Measurements from ENCODE around the gene SNRK.
A peak's percentile ranks its signal among the peaks of the same experiment; 100 is the strongest.

The SNRK gene

DNA sequence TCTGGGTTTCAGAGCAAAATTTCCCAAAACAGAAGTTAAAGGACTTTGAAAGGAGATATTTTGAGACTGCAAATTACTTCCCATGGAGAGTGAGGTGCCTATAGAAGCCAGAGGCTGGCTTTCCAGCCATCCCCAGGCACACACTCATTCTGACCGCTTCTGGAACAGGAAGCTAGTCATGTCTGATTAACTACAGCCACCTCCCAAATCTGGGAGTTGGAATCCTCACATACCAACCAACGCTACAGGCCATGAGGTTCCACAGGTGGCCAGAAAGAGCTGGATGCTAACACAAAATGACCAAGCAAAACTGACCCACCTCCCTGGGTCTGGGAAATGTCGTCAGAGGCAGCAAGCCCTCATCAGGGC lies 87.2 kb downstream of the SNRK start:
- H3K27ac ChIP-seq = no peak overlapping the region

GRCh38 chr3:43378066-43378935 lies 92.0 kb downstream of the SNRK start:
- H3K27ac ChIP-seq = no peak overlapping the region
- TF ChIP-seq CTCF (IDR thresholded peaks at IDR 0.05) (peak; percentile 82), ZFX (IDR thresholded peaks at IDR 0.05; ENCODE audit: borderline replicate concordance) (no peak)

More for the DNA sequence above, 87.2 kb downstream of the SNRK start:
- no peak for TF ChIP-seq ZFX (IDR thresholded peaks at IDR 0.05; ENCODE audit: borderline replicate concordance)
- no peak for TF ChIP-seq CTCF (IDR thresholded peaks at IDR 0.05)

DNA sequence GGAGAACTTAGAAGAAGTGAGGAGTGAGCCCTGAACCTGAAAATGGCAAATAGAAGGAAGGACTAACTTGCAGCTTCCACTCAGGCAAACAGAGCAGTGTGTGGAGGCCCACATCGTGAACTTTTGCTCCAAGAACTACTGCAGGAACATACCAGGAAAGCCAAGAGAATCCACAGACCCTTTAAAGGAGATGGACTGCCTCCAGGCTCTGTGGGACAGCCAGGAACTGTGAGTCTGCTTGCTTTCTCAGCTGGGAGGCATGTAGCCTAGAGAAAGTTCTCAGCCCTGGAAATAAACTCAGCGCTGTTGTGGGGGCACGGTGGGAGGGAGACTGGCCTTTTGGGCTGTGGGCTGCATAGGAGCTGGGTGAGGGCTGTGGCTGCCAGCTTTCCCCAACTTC lies 93.0 kb downstream of the SNRK start:
- TF ChIP-seq ZFX (IDR thresholded peaks at IDR 0.05; ENCODE audit: borderline replicate concordance) (no peak), CTCF (IDR thresholded peaks at IDR 0.05) (no peak)
- H3K27ac ChIP-seq = no peak overlapping the region

- H3K27ac ChIP-seq = no peak overlapping the region
- TF ChIP-seq ZFX (IDR thresholded peaks at IDR 0.05; ENCODE audit: borderline replicate concordance) (no peak), CTCF (IDR thresholded peaks at IDR 0.05) (no peak)
Measured at GRCh38 chr3:43388175-43388574, 101.8 kb downstream of the SNRK start.

GRCh38 chr3:43388915-43389314 lies 102.6 kb downstream of the SNRK start:
- TF ChIP-seq ZFX (IDR thresholded peaks at IDR 0.05; ENCODE audit: borderline replicate concordance) (no peak), CTCF (IDR thresholded peaks at IDR 0.05) (no peak)
- no peak overlapping the region for H3K27ac ChIP-seq

DNA sequence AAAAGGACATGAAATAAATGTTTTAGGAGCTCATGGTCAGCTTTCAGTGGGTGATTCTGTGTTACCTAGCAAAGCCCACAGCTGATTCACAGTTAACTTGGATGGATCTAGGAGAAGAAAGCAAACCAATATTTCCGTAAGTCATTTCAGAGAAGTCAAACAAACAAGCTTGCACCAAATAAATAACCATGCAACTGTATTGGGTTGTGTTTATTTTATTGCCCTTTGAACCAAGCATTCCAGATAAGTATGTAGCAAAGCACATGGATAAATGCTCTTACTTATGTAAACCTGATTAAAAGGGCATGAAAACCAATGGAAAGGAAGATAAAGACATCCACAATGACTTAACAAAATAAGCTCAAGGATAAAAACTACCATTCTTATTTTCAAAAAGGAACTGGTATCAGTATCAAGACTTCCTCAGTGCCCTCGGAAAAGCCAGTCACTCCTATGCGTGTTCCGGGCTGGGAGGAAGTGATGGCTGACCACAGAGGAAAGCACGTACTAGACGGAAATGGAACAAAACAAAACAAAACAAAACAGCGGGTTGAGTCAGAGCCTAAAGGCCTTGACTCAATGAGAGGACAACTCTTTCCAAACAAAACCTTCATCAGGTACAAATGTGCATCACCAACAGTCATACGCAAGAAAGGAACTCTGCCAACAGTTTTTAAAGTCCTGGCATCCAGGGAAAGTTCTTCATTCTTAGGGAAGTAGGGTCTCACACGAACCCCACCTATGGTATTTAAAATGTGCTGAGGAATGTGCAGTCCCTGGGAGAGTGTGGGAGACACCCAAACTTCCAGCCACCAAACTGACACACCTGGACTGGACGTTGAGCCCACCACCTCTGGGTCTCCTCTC lies 103.3 kb downstream of the SNRK start:
- TF ChIP-seq CTCF (IDR thresholded peaks at IDR 0.05) = no peak
- no peak for TF ChIP-seq ZFX (IDR thresholded peaks at IDR 0.05; ENCODE audit: borderline replicate concordance)
- H3K27ac ChIP-seq = no peak overlapping the region

GRCh38 chr3:43390255-43390588 lies 103.9 kb downstream of the SNRK start:
- H3K27ac ChIP-seq = no peak overlapping the region
- TF ChIP-seq ZFX (IDR thresholded peaks at IDR 0.05; ENCODE audit: borderline replicate concordance) (no peak), CTCF (IDR thresholded peaks at IDR 0.05) (no peak)
